ENCODE results near the gene TBX21. TPM values are rescaled to one million over a fixed set of nuclear protein-coding genes. Genes with fewer than 3 reads are reported as not detected.

The TBX21 gene
- total and polyA plus RNA-seq, 5 experiments from 2014 or later, result 0.42 to 27.4 (median 1.6) TPM

DNA sequence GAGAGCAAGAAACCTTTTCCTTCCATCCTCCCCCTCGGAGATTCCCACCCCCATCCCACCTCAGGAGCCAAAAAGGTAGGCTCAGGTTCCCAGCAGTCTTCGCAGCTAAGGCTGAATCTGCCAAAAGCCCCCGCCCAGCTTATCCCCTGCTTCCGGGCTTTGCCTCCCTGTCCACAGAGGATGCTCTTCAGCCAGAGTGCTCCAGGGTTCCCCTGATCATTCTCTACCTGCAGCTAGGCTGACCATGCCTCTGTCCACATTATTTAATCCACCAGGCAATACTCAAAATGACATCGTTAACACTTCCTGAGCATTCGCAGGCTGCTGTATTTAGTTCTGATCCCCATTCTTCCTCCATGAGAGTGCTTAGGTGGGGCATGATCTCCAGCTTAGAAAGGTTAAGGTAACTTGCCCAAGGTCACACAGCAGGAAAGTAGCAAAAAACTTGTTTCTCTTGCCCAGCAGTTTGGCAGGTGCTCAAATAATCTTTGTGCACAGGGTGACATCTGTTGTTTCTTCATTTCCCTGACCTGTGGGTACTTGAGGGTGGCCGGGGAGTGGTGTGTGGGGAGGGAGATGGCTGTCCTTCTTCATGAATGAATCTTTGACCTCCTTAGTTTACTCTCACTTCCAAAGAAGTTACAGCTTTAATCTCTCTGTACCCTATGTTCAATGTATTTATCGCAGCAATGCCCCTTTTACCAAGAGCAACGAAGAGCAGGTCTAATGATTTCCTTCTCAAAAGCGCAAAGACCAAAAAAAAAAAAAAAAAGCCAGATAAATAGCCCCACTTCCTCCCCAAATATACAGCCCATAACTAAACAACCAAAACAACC lies 39.9 kb upstream of the TBX21 start:
- DNase-seq, result no peak

DNA sequence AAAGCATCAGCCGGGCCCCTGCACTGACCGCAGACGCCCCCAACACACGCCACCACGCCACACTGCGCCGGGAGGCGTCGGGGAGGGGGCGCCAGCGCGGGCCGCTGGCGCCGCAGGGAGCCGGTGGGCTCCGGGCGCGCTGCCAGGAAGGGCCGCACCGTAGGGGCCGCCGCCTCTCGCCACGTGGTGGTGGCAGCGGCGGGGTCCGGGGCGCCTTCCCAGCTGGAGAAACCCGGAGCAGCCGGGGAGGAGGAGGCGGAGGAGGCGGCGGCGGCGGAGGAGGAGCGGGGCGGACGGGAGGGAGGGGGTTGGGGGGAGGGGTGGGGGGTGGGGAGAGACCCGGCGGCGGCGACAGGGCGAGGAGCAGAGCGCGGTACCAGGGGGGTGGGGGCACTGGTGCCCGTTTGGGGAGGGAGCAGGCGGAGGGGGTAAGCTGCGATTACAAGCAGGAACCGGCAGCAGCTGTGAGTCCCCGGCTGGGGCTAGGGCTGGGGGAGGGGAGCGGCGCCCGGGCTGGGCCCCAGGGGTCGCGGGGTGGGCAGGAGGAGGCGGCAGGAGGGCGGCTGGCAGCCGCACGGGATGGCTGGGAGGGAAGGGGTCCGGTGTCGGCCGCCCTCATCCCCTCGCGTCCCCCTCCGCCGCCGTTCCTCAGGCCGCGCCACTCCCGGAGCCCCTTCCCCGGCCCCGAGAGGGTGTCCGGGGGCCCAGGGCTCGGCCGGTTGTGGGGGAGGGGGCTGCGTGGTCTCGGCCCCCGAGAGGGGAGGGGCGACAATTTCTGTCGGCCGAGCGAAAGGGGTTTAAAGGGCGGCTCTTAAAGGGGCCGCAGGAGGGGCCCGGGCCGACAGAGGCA lies 39.1 kb upstream of the TBX21 start, which contains the start of gene TBKBP1:
TBKBP1 (plus strand) TSS at position 431 of the 850 bp plus-strand sequence. CDS start 1,952 bp downstream, outside the sequence.
- POLR2A ChIA-PET, result interaction anchor here (1.1 to 1.8 kb wide), 4 partner anchors 20 to 44 kb away, joined by 3 to 10 read pairs (median 4); partner anchors contain the start of genes KPNB1 and TBX21
- Mint-ChIP-seq H3K4me3 (peak within 1 kb of the TSS; percentile 85 to 95 (median 91)), H3K27me3 (no peaks in the 10 kb centered on the region), H3K36me3 (no peaks in the 10 kb centered on the region), H3K9me3 (no peaks in the 10 kb centered on the region), H3K4me1 (peaks cover 23 to 36% (median 30%) of the 10 kb centered on the region in 4 donors), H3K27ac (peak within 1 kb of the TSS in 8 of 10 donors; percentile 73 to 92 (median 82))
- ATAC-seq, result peak; percentile 60 to 62
- peak in 8 of 10 donors; percentile 24 to 73 (median 36) for DNase-seq

More for the DNA sequence above, 39.9 kb upstream of the TBX21 start:
- Mint-ChIP-seq H3K4me3 (peak overlapping the region; percentile 85 to 93 (median 90)), H3K9me3 (no peaks in the 10 kb centered on the region), H3K27ac (peak overlapping the region in 8 of 10 donors; percentile 37 to 85 (median 80)), H3K4me1 (peaks cover 21 to 32% (median 26%) of the 10 kb centered on the region in 4 donors), H3K36me3 (no peaks in the 10 kb centered on the region), H3K27me3 (no peaks in the 10 kb centered on the region)
- POLR2A ChIA-PET, result interaction anchor here (0.7 to 1.8 kb wide), 5 partner anchors 9 to 43 kb away, joined by 3 to 10 read pairs (median 4); partner anchors contain the start of gene KPNB1
- no peak for ATAC-seq

DNA sequence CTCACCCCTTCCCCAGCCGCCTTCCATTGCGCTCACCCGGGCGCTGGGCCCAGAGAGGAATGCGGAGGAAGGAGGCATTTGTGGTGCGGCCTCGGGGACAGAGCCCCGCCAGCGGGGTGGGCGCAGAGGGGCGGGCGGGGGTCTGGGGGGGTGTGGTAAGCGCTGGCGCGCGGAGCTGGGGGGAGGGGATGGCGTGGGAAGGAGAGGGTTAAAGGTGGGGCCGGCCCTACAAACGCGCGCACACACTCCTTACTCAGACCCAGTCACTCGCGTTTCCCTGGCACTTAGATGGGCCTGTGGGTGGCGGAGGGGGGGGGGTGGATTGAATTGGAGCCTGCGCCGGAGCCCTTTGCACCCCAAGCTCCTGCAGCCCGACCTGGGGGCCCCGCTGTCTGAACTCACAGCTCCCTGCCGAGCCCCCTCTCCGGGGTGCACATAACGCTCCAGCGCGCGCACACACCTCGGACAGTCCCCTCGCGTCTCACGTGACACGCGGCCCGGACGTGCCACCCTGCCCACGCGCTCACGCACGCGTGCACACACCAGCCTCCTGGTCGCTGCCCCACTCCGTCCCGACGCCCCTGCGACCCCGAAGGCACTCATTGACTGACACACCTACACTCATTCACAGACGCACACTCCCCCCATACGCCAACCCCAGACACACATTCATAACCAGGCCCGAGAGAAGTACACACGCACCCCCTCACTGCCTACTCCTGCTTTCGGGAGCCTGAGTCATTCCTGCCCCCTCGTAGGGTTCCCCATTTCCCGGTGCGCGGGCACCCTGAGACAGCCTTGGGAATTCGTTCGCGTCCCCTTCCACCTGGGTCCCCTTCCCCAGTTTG lies 38.2 kb upstream of the TBX21 start:
- Mint-ChIP-seq H3K36me3 (no peaks in the 10 kb centered on the region), H3K9me3 (no peaks in the 10 kb centered on the region), H3K4me1 (peaks cover 25 to 39% (median 32%) of the 10 kb centered on the region in 4 donors), H3K27ac (peak overlapping the region in 7 of 10 donors; percentile 15 to 92 (median 79)), H3K4me3 (peak overlapping the region; percentile 80 to 95 (median 88)), H3K27me3 (no peaks in the 10 kb centered on the region)
- DNase-seq, result peak in 2 of 10 donors; percentile 22 to 27
- ATAC-seq, result peak; percentile 46 to 48
- POLR2A ChIA-PET, result interaction anchor here (1.3 kb wide), 1 partner anchor 38 kb away, joined by 5 read pairs; the partner anchor contains the start of gene TBX21

DNA sequence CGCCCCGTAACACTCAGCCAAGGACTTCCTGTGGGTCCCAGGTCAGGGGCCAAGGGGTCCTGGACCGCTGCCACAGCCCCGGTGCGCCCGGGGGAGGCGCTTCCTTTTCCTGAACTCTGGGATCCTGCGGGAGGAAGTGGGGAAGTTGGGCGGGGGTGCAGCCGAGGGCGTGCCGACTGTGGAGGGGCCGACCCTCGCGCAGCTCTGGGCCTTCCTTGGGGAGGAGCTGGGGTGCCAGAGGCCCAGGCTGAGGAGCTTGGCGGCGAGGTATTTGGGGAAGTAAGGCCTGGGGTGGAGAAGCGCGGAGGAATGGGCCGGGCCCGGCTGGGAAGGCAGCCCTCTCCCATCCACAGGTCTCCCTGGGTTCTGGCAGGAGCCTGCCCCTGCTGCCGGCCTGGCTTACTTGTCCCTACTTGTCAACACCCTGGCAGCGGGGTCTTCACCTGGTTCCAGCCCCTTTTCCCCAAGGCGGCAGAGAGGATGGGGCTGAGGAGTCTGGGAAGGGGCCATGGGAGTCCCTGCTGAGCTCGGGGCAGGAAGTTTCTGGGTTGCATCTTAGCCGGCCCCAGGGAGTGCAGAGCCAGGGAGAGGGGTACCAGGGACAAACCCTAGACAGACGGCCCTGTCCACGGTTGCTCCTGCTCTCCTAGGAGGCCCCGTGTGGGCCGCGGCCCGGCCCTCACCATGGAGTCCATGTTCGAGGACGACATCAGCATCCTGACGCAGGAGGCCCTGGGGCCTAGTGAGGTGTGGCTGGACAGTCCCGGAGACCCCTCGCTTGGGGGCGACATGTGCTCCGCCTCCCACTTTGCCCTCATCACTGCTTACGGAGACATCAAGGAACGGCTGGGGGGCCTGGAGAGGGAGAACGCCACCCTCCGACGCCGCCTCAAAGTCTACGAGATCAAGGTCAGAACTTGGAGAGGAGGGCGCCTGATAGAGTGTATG lies 37.3 kb upstream of the TBX21 start:
- no peak for ATAC-seq
- H3K9me3 Mint-ChIP-seq, result no peaks in the 10 kb centered on the region
- no peaks in the 10 kb centered on the region for H3K36me3 Mint-ChIP-seq
- no peak for DNase-seq
- H3K4me3 Mint-ChIP-seq, result peak overlapping the region; percentile 80 to 95 (median 88)
- H3K27me3 Mint-ChIP-seq, result no peaks in the 10 kb centered on the region
- POLR2A ChIA-PET, result interaction anchor here (0.6 to 1.3 kb wide), 4 partner anchors 18 to 195 kb away, joined by 3 to 7 read pairs (median 4); partner anchors contain the start of gene TBX21
- peaks cover 25 to 44% (median 32%) of the 10 kb centered on the region in 4 donors for H3K4me1 Mint-ChIP-seq
- peak overlapping the region in 6 of 10 donors; percentile 15 to 92 (median 76) for H3K27ac Mint-ChIP-seq

DNA sequence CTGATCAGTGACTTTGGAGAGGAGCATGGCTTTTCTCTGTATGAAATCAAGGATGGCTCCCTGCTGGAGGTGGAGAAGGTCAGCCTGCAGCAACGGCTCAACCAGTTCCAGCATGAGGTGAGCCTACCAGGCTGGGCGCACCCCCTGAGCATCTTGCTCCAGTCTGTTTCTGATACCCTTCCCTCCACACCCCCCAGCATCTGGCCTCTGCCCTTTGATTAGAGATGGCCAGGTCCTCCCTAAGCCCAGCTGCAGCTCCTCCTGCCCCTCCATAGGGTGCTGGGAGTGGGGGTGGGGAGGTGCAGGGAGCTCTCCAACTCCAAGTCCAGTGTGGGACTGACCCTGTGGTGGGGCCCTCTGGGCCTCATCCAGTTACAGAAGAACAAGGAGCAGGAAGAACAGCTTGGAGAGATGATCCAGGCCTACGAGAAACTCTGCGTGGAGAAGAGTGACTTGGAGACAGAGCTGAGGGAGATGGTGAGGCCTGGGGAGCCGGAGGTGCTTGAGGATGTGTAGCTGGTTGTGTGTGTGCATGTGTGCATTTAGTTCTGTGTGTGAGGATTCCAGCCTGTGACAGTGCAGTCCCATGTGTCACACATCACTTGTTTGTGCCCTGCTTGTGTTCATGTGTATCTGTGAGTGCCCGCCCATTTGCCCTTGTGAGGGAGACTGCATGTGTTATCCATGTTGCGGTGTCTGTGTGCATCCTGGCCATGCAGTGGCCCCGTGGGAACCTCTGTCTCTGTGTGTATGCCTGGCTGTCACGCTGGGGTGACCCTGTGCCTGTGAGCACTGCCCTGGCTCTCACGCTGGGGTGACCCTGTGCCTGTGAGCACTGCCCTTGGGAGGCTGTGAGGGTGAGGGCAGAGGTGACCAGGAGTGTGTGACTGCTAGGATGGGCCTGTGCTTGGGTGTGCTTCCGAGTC lies 36.1 kb upstream of the TBX21 start:
- Mint-ChIP-seq H3K9me3 (no peaks in the 10 kb centered on the region), H3K4me3 (peak overlapping the region in 6 of 10 donors; percentile 3 to 58 (median 26)), H3K27me3 (no peaks in the 10 kb centered on the region), H3K36me3 (no peaks in the 10 kb centered on the region), H3K27ac (peak overlapping the region in 2 of 10 donors; percentile 25 to 88), H3K4me1 (peaks cover 26 to 52% (median 39%) of the 10 kb centered on the region in 4 donors)
- ATAC-seq (no peak), DNase-seq (peak in 1 of 10 donors; percentile 56)
- POLR2A ChIA-PET, result interaction anchor here (0.6 kb wide), 3 partner anchors 182 to 193 kb away, joined by 3 to 7 read pairs (median 3); no protein-coding TSS in a partner anchor

DNA sequence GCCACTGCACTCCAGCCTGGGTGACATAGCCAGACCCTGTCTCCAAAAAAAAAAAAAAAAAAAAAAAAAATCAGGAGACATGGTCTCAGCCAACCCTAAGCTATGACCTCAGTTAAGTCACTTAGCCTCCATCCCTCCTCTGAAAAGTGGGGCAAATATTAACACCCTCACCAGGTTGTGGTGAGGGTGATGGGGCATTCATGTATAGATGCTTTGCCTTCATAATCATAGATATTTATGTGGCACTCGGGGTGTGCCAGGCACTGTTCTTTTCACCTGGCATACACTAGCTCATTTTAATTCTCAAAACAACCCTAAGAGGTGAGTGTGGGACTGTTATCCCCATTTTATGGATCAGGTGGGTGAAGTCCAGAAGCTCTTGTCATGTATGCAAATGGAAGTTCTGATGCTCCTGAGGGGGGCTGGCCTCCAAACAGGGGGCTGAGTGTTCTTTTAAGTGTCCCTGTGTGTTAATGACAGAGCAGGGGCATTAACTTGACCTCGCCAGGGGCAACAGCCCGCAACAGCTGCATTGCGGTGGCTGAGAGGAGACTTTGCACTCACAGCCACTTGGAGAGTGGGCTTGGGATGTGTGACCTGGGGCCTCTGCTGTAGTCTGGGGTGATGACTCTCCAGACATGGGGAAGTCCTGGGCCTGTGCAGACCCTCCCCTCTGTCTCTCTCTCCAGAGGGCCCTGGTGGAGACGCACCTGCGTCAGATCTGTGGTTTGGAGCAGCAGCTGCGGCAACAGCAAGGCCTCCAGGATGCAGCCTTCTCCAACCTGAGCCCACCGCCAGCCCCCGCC lies 34.9 kb upstream of the TBX21 start:
- no peak for ATAC-seq
- peak in 1 of 10 donors; percentile 44 for DNase-seq
- Mint-ChIP-seq H3K4me1 (peaks cover 24 to 52% (median 40%) of the 10 kb centered on the region in 4 donors), H3K27me3 (no peaks in the 10 kb centered on the region), H3K9me3 (no peaks in the 10 kb centered on the region), H3K27ac (peak overlapping the region in 3 of 10 donors; percentile 2 to 57 (median 42)), H3K36me3 (no peaks in the 10 kb centered on the region), H3K4me3 (peak overlapping the region in 1 of 10 donors; percentile 20)
- POLR2A ChIA-PET, result interaction anchor here (0.6 to 0.8 kb wide), 4 partner anchors 34 to 192 kb away, joined by 3 to 4 read pairs (median 3); no protein-coding TSS in a partner anchor

DNA sequence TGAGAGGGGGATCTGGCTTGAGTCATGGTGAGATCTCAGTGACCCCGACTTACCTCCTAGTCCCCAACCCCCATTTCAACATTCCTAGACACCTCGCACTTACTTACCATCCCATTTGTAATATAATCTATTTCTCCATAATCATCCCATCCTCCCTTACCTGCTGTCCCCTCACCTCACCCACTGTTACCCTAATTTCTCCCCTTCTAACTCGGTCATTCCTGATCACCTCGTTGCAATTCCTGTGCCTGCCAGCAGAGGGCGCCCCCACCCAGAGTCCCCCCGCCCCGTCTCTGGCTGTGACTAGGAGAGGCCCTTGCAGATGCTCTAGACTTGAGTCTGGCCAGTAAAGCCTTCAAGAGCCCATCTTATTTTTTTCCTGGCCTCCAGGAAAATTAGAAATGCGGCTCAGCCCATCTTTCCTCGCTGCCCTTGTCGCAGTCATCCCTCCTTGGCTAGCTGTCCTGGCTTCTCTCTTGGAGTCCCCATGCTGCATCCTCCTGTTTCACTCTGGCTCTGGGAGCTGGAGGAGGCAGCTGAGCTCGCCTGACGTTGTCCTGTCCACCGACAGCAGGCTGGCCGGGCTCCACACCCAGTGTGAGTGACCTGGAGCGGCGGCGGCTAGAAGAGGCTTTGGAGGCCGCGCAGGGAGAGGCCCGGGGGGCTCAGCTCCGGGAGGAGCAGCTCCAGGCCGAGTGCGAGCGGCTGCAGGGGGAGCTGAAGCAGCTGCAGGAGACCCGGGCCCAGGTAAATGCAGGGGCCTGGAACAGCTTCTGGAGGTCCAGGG lies 34.1 kb upstream of the TBX21 start:
- Mint-ChIP-seq H3K27me3 (no peaks in the 10 kb centered on the region), H3K36me3 (no peaks in the 10 kb centered on the region), H3K9me3 (no peaks in the 10 kb centered on the region), H3K4me3 (peak overlapping the region in 3 of 10 donors; percentile 15 to 65 (median 33)), H3K4me1 (peaks cover 22 to 56% (median 43%) of the 10 kb centered on the region in 4 donors), H3K27ac (peak overlapping the region in 6 of 10 donors; percentile 38 to 68 (median 50))
- POLR2A ChIA-PET, result interaction anchor here (1.0 kb wide), 1 partner anchor 36 kb away, joined by 3 read pairs; no protein-coding TSS in a partner anchor
- DNase-seq (peak; percentile 52 to 86 (median 72)), ATAC-seq (peak; percentile 21 to 43)

DNA sequence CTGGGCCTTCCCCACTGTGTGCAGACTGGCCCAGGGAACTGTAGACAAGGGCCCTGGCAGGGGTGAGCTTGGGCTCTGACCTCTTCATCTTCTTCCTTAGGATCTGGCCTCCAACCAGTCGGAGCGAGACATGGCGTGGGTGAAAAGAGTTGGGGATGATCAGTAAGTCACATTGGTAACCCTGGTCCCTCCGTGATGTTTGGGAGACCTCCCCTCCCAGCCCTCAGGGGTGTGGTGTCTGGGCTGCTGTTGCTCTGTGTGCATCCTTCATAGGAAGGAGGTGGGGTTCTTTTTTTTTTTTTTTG lies 33.5 kb upstream of the TBX21 start:
- no peaks in the 10 kb centered on the region for H3K36me3 Mint-ChIP-seq
- peak overlapping the region in 3 of 10 donors; percentile 43 to 67 (median 63) for H3K27ac Mint-ChIP-seq
- peak in 1 of 10 donors; percentile 45 for DNase-seq
- ATAC-seq, result no peak
- H3K4me3 Mint-ChIP-seq, result peak overlapping the region in 2 of 10 donors; percentile 65 to 72
- H3K4me1 Mint-ChIP-seq, result peaks cover 24 to 62% (median 49%) of the 10 kb centered on the region in 4 donors
- POLR2A ChIA-PET, result interaction anchor here (1.0 kb wide), 1 partner anchor 36 kb away, joined by 3 read pairs; no protein-coding TSS in a partner anchor
- H3K9me3 Mint-ChIP-seq, result no peaks in the 10 kb centered on the region
- H3K27me3 Mint-ChIP-seq, result no peaks in the 10 kb centered on the region
